HG03135 (cell line): ENCODE results near the gene TSFM.
A peak's percentile ranks its signal among the peaks of the same experiment; 100 is the strongest.

Source experiments
- ATAC-seq: cut with Tn5 transposase; IDR thresholded peaks from one replicate; pipeline ENCODE4 v1.9.1; 2021; ENCODE audit warnings: mild to moderate bottlenecking, moderate library complexity; ENCODE audit not compliant: unreplicated experiment

Gene TSFM

GRCh38 chr12:57745485-57745881 is 37.1 kb upstream of the TSFM start:
- ATAC-seq = no peak

DNA sequence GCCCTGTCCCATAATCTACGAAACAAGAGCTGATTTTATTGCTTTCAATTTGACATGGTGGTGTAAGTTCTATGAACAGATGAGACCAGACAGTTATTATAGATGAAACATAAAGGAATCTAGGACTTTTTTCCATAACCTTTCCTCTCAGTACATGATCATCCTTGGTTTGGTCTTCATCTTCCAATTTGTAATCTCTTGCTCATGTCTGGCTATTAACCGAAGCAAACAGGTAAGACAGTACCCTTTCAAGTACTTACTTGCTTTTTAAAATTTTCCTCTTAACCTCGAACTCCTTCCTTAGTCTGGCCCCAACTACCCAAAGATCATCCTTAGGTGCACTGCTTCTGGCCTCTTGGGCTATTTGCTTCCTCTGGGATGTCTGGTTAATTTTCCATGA is 36.6 kb upstream of the TSFM start:
- ATAC-seq = no peak

- no peak for ATAC-seq
Measured at GRCh38 chr12:57749061-57749460, 33.5 kb upstream of the TSFM start.

GRCh38 chr12:57750561-57751431 is 31.8 kb upstream of the TSFM start:
- no peak for ATAC-seq

- ATAC-seq = no peak
Measured at GRCh38 chr12:57751432-57751787, 31.2 kb upstream of the TSFM start.

DNA sequence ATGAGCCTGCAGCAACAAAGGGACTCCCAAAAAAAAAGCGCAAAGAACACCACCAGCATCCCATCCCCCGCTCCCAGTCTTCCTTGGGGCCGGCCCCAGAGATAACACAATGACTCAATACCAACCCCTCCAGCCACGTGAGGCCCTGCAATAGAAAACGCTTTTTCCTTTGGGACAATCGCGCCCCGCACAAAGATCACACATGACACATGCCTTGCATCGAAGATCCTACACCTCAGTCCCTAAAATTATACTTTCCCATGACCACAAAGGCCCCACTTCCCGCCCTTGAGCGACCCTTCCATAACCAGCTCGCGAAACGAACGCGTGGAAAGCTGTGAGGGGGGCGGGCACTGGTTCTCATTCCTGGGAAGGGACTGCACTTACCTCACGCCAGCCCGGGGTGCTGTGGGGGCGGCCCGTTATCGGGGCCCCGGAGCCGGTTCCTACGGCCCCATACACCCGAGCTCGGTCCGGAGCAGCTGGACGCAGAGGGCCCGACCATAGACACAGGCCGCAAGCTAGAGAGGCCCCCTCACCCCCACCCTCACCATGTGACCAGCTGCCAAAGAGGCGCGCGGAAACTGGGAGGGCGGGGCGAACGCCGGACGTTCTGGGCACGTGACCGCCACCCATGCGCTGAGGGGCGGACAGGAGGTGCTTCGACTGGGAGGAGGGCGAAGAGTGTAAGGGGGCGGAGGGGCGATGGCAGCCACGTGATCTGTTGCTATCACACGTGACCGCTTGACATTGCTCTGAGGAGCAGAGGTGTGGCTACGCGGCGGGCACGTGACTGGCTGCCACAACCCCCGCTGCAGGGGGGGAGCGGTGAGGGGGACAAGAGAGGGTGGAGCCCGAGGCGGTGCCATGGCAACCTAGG is 30.6 kb upstream of the TSFM start, which contains the start of gene CDK4:
Gene CDK4, minus strand, starts transcription at position 523 of the 880 bp plus-strand sequence. CDS start 593 bp downstream, outside the sequence.
- peak; percentile 71 for ATAC-seq

- no peak for ATAC-seq
Measured at GRCh38 chr12:57752668-57753000, 30.0 kb upstream of the TSFM start.

DNA sequence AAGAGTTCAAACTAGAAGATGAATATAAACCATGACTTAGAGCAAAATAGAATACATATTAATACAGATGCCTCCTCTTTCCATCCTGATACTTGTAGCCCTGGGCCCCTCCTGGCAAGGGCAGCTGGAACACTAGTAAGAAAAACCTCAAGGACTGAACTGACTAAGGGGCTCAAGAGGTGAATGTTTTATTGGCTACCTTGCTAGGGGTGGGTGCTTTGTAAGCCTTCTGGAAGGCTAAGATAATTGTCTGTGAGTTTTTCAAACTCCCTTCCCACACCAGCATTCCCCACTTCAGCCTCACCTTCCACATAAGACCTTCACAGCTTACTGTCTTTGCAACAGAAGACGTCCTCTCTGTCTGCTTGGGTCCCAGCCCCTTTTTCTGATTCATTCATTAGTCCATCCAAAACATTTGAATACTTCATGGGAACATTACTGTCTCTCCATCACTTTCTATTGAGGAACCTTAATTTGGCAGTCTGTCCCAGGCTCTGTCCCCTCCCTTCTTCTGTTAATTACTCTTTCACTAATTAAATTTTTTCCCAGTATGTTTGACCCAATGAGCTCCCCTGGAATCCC is 28.7 kb upstream of the TSFM start:
- ATAC-seq = no peak

GRCh38 chr12:57754411-57755193 is 28.0 kb upstream of the TSFM start, which contains the start of gene MARCHF9:
TSS of gene MARCHF9 (plus strand) at chr12:57755103. CDS start at chr12:57755529, 426 bp downstream.
- ATAC-seq = peak; percentile 22

DNA sequence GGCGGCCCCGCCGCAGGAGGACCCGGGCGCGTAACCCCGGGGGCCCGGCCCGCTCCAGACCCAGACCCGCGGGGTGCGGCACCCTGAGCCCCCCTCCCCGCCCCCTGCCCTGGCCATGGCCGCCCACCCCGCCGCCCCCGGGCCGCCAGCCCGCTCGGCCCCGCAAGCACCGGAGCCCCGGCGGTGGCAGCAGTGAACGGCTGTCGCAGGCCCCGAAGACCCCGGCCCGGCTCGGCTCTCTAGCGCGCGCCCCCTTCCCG is 27.5 kb upstream of the TSFM start:
- no peak for ATAC-seq

GRCh38 chr12:57755454-57756372 is 26.9 kb upstream of the TSFM start:
- ATAC-seq = no peak

- ATAC-seq = no peak
Measured at GRCh38 chr12:57756406-57757341, 25.9 kb upstream of the TSFM start.

DNA sequence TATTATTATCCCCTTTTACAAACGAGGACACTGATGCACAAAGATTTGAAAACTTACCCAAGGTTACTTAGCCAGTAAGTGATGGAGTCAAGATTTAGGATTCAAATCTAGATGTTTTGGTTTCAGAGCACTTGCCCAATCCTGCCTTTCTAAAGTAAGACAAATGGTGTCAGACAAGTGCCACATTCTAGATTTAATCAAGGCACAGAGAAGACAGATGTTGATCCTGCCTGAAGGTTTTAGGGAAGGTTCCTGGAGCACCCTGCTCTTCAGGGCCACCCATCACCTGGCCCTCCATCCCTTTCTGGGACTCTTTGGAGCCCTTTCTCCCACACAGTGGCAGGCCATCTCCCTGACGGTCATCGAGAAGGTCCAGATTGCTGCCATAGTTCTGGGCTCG is 24.8 kb upstream of the TSFM start:
- no peak for ATAC-seq

DNA sequence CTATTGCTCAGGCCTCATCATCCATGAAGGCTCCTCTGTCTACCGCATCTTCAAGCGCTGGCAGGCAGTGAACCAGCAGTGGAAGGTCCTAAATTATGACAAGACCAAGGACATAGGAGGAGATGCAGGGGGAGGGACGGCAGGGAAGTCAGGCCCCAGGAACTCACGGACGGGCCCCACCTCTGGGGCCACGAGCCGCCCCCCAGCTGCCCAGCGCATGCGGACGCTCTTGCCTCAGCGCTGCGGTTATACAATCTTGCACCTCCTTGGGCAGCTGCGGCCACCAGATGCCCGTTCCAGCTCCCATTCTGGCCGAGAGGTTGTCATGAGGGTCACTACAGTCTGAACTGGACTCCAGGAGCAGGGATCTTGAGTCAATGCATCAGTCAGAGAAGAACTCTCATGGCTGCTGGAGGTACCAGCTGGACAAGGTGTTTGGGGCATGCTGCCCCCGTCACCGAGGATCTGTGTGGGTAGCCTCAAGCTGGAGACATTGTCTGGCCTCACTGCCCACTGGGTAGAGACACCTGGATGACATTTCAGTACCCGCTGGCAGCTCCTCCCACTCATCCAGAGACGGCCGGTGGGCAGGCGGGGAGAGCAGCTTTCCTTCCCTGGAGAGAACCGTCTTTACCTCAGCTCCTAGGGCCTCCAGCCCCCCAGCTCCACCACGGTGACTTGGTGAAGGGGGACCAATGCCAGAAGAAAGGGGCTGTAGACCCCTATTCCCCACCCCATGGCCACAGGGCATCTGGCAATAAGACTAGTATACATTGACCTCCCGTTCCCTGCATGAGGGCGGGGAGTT is 23.8 kb upstream of the TSFM start:
- no peak for ATAC-seq

- no peak for ATAC-seq
Measured at GRCh38 chr12:57759360-57759980, 23.1 kb upstream of the TSFM start.

- no peak for ATAC-seq
Measured at GRCh38 chr12:57760347-57760982, 22.1 kb upstream of the TSFM start.

- no peak for ATAC-seq
Measured at GRCh38 chr12:57761391-57761998, 21.1 kb upstream of the TSFM start.
